Activated CD4-positive, alpha-beta T cell treated with anti-CD3 and anti-CD28 coated beads for 4 hours (primary cell): ENCODE data around the gene TXNL4A.

Experiments used
- DNase-seq, 2 donors: peaks; one replicate each; pipeline ENCODE4 v3.0.0-alpha.2; 2020

The TXNL4A gene

DNA sequence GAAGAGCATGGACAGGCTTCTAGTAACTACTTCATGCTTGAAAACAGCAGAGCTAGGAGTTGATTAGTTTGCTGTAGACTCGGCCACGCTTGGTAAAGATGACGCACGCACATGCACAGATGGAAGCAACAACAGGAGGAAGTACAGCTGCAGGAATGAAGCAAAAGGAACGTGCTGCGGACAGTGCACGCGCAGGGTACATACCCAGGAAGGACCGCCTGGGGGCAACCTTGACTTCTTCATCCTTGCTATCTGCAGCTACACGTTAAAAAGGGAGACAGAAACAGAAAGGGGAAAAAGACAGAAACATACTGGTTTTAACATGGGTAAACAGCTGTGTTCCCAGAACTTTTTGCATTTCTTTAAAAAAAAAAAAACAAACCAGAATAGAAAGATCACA, 54.6 kb downstream of the TXNL4A start:
- DNase-seq: no peak

DNA sequence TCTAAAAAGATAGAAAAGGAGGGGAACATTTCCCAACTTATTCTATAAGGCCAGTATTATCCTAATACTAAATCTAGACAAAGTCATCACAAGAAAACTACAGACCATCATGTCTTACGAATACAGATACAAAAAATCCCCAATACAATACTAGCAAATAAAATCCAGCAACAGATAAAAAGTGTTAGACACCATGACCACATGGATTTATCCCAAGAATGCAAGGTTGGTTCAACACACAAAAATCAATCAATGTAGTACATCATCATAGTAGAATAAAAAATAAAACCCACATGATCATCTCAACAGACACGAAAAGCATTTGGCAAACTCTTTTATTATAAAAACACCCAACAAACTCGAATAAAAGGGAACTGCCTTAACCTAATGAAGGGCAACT, 55.5 kb downstream of the TXNL4A start:
- DNase-seq: no peak

- no peak for DNase-seq
These were observed 56.9 kb downstream of the TXNL4A start for GRCh38 chr18:79931475-79931874.

GRCh38 chr18:79930020-79930642, 58.2 kb downstream of the TXNL4A start:
- DNase-seq: no peak

DNA sequence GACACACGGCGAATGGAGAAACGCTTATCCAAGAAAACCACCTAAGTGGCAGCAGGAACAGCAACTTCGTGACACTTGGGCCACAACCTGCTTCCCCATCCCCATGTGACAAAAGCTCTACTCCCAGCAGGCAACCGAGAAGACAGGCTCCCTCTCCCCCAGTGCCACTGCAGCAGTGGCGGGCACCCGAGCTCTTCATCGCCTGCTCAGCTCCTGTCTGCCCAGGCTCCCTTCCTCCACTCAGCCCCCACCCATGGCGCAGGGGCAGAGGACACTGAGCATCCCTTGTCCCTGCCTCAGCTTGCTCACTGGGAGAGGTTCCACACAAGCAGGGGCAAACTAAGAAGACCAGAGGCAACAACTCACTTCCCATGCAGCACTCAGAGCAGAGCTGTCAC, 59.8 kb downstream of the TXNL4A start:
- DNase-seq: no peak

GRCh38 chr18:79927607-79928562, 60.5 kb downstream of the TXNL4A start:
- DNase-seq: no peak

DNA sequence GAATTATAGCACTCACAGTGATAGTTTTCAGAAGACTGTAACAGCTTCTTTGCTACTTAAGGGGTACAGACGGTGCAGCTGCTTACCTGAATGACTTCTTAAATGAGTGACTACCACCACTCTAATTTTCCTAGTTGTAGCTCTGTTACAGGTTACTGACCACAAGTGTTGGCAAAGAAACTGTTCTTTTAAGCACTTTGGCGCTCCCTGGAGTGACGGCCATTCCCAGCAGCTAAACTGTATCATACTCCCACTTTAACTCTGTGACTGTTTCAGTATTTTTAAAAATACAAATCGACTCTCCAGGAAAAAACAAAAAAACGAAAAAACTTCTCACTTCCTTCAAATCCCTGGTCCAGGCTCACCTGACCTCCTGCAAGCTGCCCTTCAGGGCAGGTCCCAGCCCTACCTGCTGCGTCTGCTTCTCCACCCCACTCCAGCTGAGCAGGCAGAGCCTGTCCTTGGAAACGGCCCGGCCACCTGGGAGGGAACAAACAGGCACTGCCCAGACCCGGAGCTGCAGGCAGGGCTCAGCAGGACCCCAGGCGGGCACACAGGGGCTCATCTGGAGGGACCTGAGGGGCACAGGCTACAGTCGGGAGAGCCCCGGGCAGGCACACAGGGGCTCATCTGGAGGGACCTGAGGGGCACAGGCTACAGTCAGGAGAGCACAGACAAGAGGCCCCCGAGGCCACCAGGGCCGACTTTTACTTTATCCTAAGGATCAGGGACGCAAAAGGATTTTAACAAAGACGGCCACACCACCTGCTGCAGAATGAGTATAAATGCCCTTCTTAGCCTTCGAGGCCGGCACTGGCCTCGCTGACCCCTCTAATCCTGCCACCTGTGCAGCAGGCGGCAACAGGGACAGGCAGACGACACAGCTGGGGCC, 61.4 kb downstream of the TXNL4A start:
- no peak for DNase-seq

DNA sequence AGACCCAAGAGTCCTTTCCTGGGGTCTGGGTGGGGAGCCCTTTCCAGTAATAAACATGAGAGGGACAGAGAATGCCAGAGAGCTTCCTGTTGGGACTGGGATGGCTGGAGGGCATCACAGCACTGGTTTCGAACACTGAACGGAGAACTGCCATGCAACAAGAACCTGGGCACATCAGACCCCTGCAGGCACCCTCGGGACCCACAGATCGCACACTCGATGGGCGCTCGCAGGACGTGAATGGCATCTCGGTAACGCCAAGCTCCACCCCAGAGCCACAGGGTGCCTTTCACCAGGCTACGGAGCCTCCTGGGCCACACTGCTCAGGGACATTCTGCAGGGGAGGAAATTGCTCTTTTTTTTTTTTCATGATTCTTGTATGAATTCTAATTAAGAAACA, 62.1 kb downstream of the TXNL4A start:
- no peak for DNase-seq

- no peak for DNase-seq
These were observed 63.3 kb downstream of the TXNL4A start for GRCh38 chr18:79924814-79925731.

- no peak for DNase-seq
These were observed 64.3 kb downstream of the TXNL4A start for GRCh38 chr18:79923896-79924585.

DNA sequence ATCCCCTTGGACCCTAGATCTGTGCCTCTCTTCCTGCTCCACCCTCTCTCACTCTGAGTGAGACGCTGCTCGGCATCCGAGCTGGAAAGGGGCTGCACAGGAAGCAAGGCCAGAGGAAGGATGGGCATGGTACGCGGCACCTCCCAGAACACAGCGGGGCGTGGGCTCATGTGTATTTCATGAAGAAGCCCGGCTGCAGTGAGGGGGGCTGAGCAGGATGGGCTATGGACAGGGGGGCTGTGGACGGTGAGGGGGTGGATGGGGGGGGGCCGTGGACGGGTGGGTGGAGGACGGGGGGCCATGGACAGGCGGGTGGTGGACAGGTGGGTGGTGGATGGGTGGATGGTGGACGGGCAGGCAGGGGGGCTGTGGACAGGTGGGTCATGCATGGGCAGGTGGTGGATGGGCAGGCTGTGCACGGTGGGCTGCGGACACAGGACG, 65.4 kb downstream of the TXNL4A start:
- no peak for DNase-seq

DNA sequence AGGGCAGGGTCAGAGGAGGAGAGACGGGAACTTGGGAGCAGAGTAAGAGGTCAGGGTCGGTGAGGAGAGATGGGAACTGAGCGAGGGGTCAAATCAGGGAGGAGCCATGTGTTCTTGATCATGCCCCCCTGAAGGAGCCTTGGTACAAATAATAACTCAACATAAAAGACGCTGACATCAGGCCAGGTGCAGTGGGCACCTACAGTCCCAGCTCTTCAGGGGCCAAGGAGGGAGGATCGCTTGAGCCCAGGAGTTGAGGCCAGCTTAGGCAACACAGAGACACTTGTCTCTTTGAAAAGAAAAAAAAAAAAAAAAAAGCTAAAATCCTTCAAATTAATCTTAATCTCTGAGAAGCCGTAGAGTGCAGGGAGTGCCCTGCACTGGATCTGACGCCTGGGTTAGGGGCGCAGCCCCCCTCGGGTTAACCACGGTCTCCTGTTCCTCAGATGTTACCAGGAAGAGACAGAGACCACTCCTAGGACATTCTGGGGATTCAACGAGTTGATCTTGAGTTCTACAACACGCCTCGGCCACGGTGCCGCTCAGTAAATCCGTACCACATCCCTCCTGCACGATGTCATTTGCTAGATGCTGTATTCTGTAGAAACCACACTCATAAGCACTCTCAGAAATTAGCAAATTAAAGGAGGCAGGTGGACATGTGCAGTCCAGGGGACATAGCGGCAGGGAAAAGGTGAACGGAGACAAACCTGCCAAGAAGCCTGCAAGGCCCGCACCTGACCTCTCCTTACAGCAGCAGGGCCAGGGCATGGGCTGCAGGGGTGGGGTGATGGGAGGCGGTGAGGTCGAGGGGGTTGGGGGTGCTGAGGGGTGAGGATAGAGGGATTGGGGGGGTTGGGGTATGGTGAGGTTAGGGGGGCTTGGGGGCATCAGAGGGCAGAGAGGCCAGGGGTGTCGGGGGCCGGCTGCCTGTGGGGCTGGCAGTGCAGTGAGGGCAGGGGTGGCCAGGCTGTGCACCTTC, 66.1 kb downstream of the TXNL4A start:
- DNase-seq: no peak
